ENCODE data around the gene ZNF710. TPM values are rescaled to one million over a fixed set of nuclear protein-coding genes. Genes with fewer than 3 reads are reported as not detected.
A peak's percentile ranks its signal among the peaks of the same experiment; 100 is the strongest.

ZNF710 gene
- total RNA-seq, 1 donor from 2014 or later = 24.2 TPM

GRCh38 chr15:90000186-90001001 lies 730 bp upstream of the ZNF710 start:
- Mint-ChIP-seq H3K4me1 (ENCODE audit: unreplicated experiment) (peaks cover 32% of the 10 kb centered on the region), H3K27me3 (ENCODE audit: unreplicated experiment) (peaks cover 8% of the 10 kb centered on the region), H3K9me3 (ENCODE audit: unreplicated experiment) (no peaks in the 10 kb centered on the region), H3K4me3 (ENCODE audit: unreplicated experiment) (peak overlapping the region; percentile 92), H3K27ac (ENCODE audit: unreplicated experiment) (peak overlapping the region; percentile 99), H3K36me3 (ENCODE audit: unreplicated experiment) (no peaks in the 10 kb centered on the region)
- TF ChIP-seq CTCF (IDR thresholded peaks at IDR 0.05) = no peak
- no peak for DNase-seq (ENCODE audit: extremely low spot score, unreplicated experiment)

- Mint-ChIP-seq H3K4me3 (ENCODE audit: unreplicated experiment) (peak overlapping the region; percentile 81), H3K9me3 (ENCODE audit: unreplicated experiment) (no peaks in the 10 kb centered on the region), H3K27ac (ENCODE audit: unreplicated experiment) (peak overlapping the region; percentile 64), H3K36me3 (ENCODE audit: unreplicated experiment) (no peaks in the 10 kb centered on the region), H3K4me1 (ENCODE audit: unreplicated experiment) (peaks cover 34% of the 10 kb centered on the region), H3K27me3 (ENCODE audit: unreplicated experiment) (no peaks in the 10 kb centered on the region)
- no peak for TF ChIP-seq CTCF (IDR thresholded peaks at IDR 0.05)
- no peak for DNase-seq (ENCODE audit: extremely low spot score, unreplicated experiment)
These were observed 731 bp downstream of the ZNF710 start for GRCh38 chr15:90001683-90002427.

- H3K4me1 Mint-ChIP-seq (ENCODE audit: unreplicated experiment) = peaks cover 34% of the 10 kb centered on the region
- DNase-seq (ENCODE audit: extremely low spot score, unreplicated experiment) = no peak
- TF ChIP-seq CTCF (IDR thresholded peaks at IDR 0.05) = no peak
These were observed 1.3 kb downstream of the ZNF710 start for GRCh38 chr15:90002428-90002844.

GRCh38 chr15:90003736-90004135 lies 2.6 kb downstream of the ZNF710 start:
- Mint-ChIP-seq H3K4me3 (ENCODE audit: unreplicated experiment) (no peak overlapping the region), H3K27ac (ENCODE audit: unreplicated experiment) (peak overlapping the region; percentile 47), H3K36me3 (ENCODE audit: unreplicated experiment) (no peaks in the 10 kb centered on the region), H3K9me3 (ENCODE audit: unreplicated experiment) (no peaks in the 10 kb centered on the region), H3K4me1 (ENCODE audit: unreplicated experiment) (peaks cover 34% of the 10 kb centered on the region), H3K27me3 (ENCODE audit: unreplicated experiment) (no peaks in the 10 kb centered on the region)
- DNase-seq (ENCODE audit: extremely low spot score, unreplicated experiment) = no peak
- TF ChIP-seq CTCF (IDR thresholded peaks at IDR 0.05) = no peak

More at GRCh38 chr15:90002428-90002844, 1.3 kb downstream of the ZNF710 start:
- peak overlapping the region; percentile 64 for H3K27ac Mint-ChIP-seq (ENCODE audit: unreplicated experiment)
- peak overlapping the region; percentile 81 for H3K4me3 Mint-ChIP-seq (ENCODE audit: unreplicated experiment)
- H3K27me3 Mint-ChIP-seq (ENCODE audit: unreplicated experiment) = no peaks in the 10 kb centered on the region
- H3K36me3 Mint-ChIP-seq (ENCODE audit: unreplicated experiment) = no peaks in the 10 kb centered on the region
- H3K9me3 Mint-ChIP-seq (ENCODE audit: unreplicated experiment) = no peaks in the 10 kb centered on the region

- H3K4me1 Mint-ChIP-seq (ENCODE audit: unreplicated experiment) = peaks cover 34% of the 10 kb centered on the region
- H3K9me3 Mint-ChIP-seq (ENCODE audit: unreplicated experiment) = no peaks in the 10 kb centered on the region
- no peaks in the 10 kb centered on the region for H3K36me3 Mint-ChIP-seq (ENCODE audit: unreplicated experiment)
- H3K27me3 Mint-ChIP-seq (ENCODE audit: unreplicated experiment) = no peaks in the 10 kb centered on the region
- peak overlapping the region; percentile 47 for H3K27ac Mint-ChIP-seq (ENCODE audit: unreplicated experiment)
- H3K4me3 Mint-ChIP-seq (ENCODE audit: unreplicated experiment) = no peak overlapping the region
- DNase-seq (ENCODE audit: extremely low spot score, unreplicated experiment) = no peak
- no peak for TF ChIP-seq CTCF (IDR thresholded peaks at IDR 0.05)
These were observed 3.1 kb downstream of the ZNF710 start for GRCh38 chr15:90004252-90004651.

Data from osteocyte (in vitro differentiated cells).